ENCODE measurements around the gene DGUOK.
A peak's percentile ranks its signal among the peaks of the same experiment; 100 is the strongest.

Gene DGUOK

DNA sequence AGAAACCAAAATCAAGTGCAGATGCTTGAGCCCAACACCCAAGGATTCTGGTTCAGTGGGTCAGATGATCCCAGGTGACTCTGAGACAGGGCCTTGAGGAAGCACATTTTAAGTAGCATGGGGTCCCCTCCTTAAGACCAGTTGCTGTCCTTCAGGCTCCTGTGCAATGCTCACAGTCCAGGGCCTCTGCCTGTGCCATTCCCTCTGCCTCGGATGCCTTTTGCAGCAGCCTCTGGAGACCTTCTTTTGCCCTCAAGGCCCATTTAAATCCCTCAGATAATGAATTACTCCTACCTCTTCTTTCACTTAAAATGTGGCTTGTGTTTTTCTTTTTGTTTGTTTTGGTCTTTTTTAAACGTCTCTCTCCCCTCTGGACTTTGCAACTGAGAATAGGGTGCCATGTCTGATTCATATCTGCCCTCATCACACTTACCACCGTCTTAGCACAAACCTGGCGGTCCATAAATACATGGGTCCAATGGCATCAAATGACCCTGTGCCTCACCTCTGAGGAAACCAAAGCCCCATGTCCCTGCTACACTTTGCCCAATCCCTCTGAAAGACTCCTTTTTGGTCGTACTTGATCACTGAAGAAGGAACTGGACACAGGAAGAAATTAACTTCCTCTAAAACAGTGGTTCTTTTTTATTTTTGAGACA is 19.7 kb upstream of the DGUOK start:
- no peaks in the 10 kb centered on the region for H3K36me3 Mint-ChIP-seq (ENCODE audit: insufficient read depth)
- ATAC-seq (replicated peaks), result no peak

DNA sequence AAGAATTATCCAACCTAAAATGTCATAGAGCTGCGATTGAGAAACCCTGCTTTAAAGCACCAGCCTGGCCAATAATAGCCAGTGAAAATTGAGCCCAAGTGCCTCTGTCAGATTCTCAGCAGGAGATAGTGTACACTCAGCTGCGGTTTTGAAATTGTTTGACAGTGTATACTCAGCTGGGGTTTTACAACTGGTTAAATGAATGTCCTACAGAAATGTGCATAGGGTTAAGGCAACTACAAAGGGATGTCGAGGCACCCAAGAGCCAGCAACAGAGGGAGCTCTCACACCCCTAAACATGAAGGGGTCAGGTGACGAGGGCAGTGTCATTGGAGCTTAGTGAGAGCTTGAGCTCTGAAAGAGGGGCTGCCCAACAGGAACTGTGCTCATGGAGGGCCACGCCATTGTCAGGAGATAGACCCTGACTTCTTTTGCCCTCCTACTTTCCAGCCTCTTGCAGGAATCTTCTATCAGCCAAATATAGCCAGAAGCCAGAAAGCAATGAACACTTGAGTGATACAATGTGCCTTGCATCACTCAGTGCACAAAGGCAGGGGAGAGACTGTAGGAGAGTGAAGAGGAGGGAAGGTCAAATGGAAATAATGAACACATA is 18.7 kb upstream of the DGUOK start:
- no peak overlapping the region for H3K4me3 Mint-ChIP-seq
- DNase-seq (peak; percentile 25 to 40 (median 29)), ATAC-seq (replicated peaks) (peak; percentile 87)
- H3K4me1 Mint-ChIP-seq (ENCODE audit: low read depth in 2 of 2), result peaks cover 0 to 3% of the 10 kb centered on the region in 2 donors
- H3K36me3 Mint-ChIP-seq (ENCODE audit: insufficient read depth), result no peaks in the 10 kb centered on the region
- peaks cover 0 to 3% of the 10 kb centered on the region in 2 donors for H3K27me3 Mint-ChIP-seq
- H3K27ac Mint-ChIP-seq, result peak overlapping the region in 1 of 2 donors; percentile 46
- H3K9me3 Mint-ChIP-seq, result no peaks in the 10 kb centered on the region

More for the DNA sequence above, 19.7 kb upstream of the DGUOK start:
- peaks cover 7 to 12% of the 10 kb centered on the region in 2 donors for H3K27me3 Mint-ChIP-seq
- no peak overlapping the region for H3K4me3 Mint-ChIP-seq
- no peaks in the 10 kb centered on the region for H3K9me3 Mint-ChIP-seq
- H3K27ac Mint-ChIP-seq, result no peak overlapping the region
- no peak for DNase-seq
- H3K4me1 Mint-ChIP-seq (ENCODE audit: low read depth in 2 of 2), result peaks cover 0 to 3% of the 10 kb centered on the region in 2 donors

DNA sequence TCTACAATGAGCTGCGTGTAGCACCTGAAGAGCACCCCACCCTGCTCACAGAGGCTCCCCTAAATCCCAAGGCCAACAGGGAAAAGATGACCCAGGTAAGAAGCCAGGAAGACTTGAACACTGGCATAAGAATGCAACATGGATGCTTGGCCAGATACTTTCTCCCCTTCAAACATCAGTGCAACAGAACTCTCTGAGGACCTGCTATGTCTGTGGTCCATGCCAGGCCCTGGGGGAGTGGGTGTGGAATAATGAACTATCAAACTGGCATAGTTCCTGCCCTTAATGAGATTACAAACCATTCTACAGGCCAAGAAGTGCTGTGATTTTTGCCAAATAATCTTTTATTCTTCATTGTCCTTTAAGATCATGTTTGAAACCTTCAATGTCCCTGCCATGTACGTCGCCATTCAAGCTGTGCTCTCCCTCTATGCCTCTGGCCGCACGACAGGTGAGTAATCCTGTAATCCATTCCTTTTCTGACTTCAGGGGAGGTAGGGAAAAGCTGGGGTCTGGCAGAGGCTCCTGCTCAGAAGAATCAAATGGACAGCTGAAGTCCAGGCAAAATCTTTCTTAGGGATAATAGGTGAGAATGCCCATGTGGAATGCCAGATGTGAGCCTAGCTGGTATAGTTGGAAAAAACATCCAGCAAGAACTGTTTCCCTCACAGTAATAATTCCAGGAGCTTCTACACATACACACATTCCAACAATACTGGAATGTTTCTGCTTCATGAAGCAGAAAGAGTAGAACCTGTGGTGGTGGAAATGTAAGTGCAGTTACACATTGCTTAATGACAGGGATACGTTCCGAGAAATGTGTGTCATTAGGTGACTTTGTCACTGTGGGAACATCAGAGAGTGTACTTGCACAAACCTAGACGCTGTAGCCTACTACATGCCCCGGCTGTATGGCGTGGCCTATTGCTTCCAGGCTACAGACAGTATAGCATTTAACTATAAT is 17.7 kb upstream of the DGUOK start:
- H3K4me1 Mint-ChIP-seq (ENCODE audit: low read depth in 2 of 2), result peaks cover 0 to 3% of the 10 kb centered on the region in 2 donors

DNA sequence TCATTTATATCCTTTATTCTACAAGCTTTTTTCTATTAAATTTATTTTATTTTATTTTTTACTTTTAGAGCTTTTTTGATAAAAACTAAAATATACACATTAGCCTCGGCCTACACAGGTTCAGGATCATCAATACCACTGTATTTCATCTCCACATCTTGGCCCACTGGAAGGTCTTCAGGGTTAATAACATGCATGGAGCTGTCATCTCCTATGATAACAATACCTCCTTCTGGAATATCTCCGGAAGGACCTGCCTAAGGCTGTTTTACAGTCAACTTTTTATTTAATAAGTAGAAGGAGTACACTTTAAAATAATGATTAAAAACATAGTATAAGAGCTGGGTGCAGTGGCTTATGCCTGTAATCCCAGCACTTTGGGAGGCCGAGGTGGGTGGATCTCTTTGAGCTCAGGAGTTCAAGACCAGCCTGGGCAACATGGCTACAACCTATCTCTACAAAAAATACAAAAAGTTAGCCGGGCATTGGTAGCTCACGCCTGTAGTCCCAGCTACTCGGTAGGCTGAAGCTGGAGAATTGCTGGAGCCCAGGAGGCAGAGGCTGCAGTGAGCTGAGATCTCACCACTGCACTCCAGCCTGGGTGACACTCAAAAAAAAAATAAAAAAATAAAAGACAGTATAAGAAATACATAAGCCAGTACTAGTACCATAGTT is 15.7 kb upstream of the DGUOK start:
- DNase-seq, result no peak
- no peaks in the 10 kb centered on the region for H3K36me3 Mint-ChIP-seq (ENCODE audit: insufficient read depth)
- H3K4me1 Mint-ChIP-seq (ENCODE audit: low read depth in 2 of 2), result peaks cover 0 to 3% of the 10 kb centered on the region in 2 donors
- no peak for ATAC-seq (replicated peaks)
- H3K27ac Mint-ChIP-seq, result no peak overlapping the region
- no peak overlapping the region for H3K4me3 Mint-ChIP-seq
- H3K27me3 Mint-ChIP-seq, result peaks cover 0 to 10% of the 10 kb centered on the region in 2 donors
- H3K9me3 Mint-ChIP-seq, result no peaks in the 10 kb centered on the region

More for the DNA sequence above, 17.7 kb upstream of the DGUOK start:
- DNase-seq (no peak), ATAC-seq (replicated peaks) (no peak)
- Mint-ChIP-seq H3K4me3 (no peak overlapping the region), H3K27ac (peak overlapping the region in 1 of 2 donors; percentile 46), H3K27me3 (no peaks in the 10 kb centered on the region), H3K36me3 (ENCODE audit: insufficient read depth) (no peaks in the 10 kb centered on the region), H3K9me3 (no peaks in the 10 kb centered on the region)

DNA sequence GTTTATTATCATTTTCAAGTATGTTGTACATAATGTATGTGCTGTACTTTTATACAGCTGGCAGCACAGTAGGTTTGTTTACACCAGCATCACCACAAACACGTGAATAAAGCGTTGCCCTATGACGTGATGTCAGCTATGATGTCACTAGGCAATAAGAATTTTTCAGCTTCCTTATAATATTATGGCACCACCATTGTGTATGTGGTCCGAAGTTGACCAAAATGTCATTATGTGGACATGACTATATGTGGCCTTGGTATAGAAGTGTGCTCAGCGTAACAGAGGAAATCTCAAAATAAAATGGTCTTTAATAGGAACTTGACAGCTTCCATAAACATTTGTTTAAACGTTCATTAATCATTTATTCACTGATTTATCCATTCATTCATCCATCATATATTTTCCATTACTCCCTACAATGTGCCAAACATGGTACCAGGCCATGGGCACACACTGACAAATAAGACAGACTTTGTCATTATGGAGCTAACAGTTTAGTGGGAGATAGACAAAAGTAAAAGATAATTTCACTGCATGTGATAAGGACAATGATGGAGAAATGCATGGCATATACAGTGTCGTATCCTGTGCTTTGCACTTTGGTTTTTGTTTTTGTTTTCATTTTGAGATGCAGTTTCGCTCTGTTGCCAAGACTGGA is 15.0 kb upstream of the DGUOK start:
- H3K4me1 Mint-ChIP-seq (ENCODE audit: low read depth in 2 of 2), result peaks cover 0 to 3% of the 10 kb centered on the region in 2 donors
- H3K9me3 Mint-ChIP-seq, result no peaks in the 10 kb centered on the region
- H3K27me3 Mint-ChIP-seq, result peaks cover 0 to 13% of the 10 kb centered on the region in 2 donors
- H3K36me3 Mint-ChIP-seq (ENCODE audit: insufficient read depth), result no peaks in the 10 kb centered on the region
- no peak overlapping the region for H3K4me3 Mint-ChIP-seq
- ATAC-seq (replicated peaks), result no peak
- no peak for DNase-seq
- no peak overlapping the region for H3K27ac Mint-ChIP-seq

DNA sequence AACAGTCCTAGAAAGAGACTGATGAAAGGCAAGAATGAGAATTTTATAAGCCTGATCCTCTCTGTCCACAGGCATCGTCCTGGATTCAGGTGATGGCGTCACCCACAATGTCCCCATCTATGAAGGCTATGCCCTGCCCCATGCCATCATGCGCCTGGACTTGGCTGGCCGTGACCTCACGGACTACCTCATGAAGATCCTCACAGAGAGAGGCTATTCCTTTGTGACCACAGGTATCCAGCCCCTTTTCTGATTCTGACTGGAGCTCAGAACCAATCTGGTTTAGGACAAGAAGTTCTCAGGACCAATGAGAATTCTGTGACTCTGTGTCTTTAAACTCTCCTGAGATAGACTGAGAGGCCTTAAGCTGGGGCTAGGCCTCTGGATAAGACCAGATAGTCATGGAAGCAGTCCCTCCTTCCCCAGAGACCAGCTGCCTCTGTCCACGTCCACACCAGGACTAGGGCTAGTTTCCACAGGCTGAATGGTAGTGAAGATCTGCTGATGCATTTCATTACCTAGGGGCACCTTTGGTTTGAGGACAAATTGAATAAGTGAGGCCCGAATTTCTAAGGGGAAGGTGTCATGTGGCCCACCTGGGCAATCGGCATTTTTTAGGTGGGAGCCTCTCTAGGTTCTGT is 13.1 kb upstream of the DGUOK start:
- no peak overlapping the region for H3K27ac Mint-ChIP-seq
- no peaks in the 10 kb centered on the region for H3K9me3 Mint-ChIP-seq
- H3K27me3 Mint-ChIP-seq, result peaks cover 0 to 13% of the 10 kb centered on the region in 2 donors
- H3K4me3 Mint-ChIP-seq, result no peak overlapping the region
- ATAC-seq (replicated peaks) (no peak), DNase-seq (no peak)
- H3K4me1 Mint-ChIP-seq (ENCODE audit: low read depth in 2 of 2), result no peaks in the 10 kb centered on the region
- no peaks in the 10 kb centered on the region for H3K36me3 Mint-ChIP-seq (ENCODE audit: insufficient read depth)

DNA sequence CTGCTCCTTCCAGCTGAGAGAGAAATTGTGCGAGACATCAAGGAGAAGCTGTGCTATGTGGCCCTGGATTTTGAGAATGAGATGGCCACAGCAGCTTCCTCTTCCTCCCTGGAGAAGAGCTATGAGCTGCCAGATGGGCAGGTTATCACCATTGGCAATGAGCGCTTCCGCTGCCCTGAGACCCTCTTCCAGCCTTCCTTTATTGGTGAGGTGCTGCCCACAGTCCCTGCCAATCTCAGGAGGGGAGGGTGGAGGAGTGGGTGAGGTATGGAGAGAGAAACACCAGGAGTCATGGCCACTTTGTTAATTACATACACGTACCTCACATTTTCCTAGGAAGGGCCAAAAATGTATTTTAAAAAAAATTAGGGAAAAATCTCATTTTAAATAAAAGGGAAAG is 12.0 kb upstream of the DGUOK start:
- DNase-seq (no peak), ATAC-seq (replicated peaks) (no peak)
- no peaks in the 10 kb centered on the region for H3K4me1 Mint-ChIP-seq (ENCODE audit: low read depth in 2 of 2)
- no peaks in the 10 kb centered on the region for H3K9me3 Mint-ChIP-seq
- peaks cover 0 to 21% of the 10 kb centered on the region in 2 donors for H3K27me3 Mint-ChIP-seq
- H3K27ac Mint-ChIP-seq, result peak overlapping the region; percentile 13 to 51
- H3K4me3 Mint-ChIP-seq, result no peak overlapping the region
- no peaks in the 10 kb centered on the region for H3K36me3 Mint-ChIP-seq (ENCODE audit: insufficient read depth)

DNA sequence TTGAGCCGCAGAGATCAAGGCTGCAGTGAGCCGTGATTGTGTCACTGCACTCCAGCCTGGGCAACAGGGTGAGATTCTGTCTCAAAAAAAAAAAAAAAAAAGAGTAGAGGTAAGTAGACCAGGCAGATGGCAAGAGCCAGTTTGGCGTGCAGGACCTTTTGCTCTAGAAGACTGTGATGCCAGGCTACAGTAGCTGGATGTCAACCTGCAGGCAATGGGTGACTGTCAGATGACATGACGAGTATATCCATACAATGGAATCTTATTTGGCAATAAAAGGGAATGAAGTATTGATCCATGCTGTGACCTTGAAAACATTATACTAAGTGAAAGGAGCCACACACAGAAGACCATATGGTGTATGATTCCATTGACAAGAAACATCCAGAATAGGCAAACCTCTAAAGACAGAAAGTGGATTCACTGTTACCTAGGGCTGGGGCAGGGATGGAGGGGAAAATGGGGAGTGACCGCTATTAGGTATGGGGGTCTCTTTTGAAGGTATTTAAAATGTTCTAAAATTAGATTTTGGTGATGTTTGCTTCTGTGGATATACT is 11.2 kb upstream of the DGUOK start:
- H3K4me3 Mint-ChIP-seq, result no peak overlapping the region
- ATAC-seq (replicated peaks), result no peak

DNA sequence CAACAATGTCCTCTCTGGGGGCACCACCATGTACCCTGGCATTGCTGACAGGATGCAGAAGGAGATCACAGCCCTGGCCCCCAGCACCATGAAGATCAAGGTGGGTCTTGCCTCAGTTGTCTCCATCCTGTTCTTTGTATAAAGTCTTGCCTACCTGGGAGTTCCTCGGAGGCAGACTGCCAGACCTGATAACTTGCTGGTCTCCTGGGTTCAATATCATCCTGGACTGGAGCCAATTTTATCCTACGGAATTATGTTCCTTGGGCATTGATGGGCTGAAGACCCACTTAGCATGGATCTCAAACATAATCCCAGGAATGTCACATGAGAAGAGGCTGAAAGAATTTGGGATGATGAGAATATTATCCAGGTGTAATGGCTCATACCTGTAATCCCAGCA is 10.0 kb upstream of the DGUOK start:
- Mint-ChIP-seq H3K4me1 (ENCODE audit: low read depth in 2 of 2) (no peaks in the 10 kb centered on the region), H3K27ac (no peak overlapping the region)

More for the DNA sequence above, 11.2 kb upstream of the DGUOK start:
- Mint-ChIP-seq H3K27ac (peak overlapping the region in 1 of 2 donors; percentile 13), H3K36me3 (ENCODE audit: insufficient read depth) (no peaks in the 10 kb centered on the region), H3K4me1 (ENCODE audit: low read depth in 2 of 2) (no peaks in the 10 kb centered on the region), H3K9me3 (no peaks in the 10 kb centered on the region), H3K27me3 (peaks cover 0 to 22% of the 10 kb centered on the region in 2 donors)
- no peak for DNase-seq

DNA sequence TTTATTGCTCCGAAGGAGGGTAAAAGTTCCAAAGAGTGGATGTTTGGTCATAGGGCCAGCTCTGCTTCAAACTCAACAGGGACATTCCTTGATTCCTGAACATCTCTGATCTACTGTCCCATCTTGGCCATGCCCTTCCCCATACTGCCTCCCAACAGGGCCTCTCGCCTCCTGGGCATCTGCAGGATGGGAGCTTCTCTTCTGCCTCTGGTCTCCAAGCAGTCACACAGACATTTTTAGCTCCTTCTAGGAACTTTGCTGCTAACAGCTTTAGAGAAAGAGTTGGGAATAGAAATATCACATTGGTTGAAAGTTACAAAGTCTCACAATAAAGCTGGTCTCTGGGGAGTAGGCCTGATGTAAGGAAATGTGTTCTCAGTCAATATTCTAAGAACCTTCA is 9.4 kb upstream of the DGUOK start:
- Mint-ChIP-seq H3K9me3 (no peaks in the 10 kb centered on the region), H3K36me3 (ENCODE audit: insufficient read depth) (no peaks in the 10 kb centered on the region), H3K4me3 (no peak overlapping the region), H3K4me1 (ENCODE audit: low read depth in 2 of 2) (no peaks in the 10 kb centered on the region), H3K27me3 (peaks cover 0 to 22% of the 10 kb centered on the region in 2 donors), H3K27ac (no peak overlapping the region)
- ATAC-seq (replicated peaks) (no peak), DNase-seq (no peak)

More for the DNA sequence above, 10.0 kb upstream of the DGUOK start:
- Mint-ChIP-seq H3K27me3 (peaks cover 0 to 22% of the 10 kb centered on the region in 2 donors), H3K4me3 (no peak overlapping the region), H3K9me3 (no peaks in the 10 kb centered on the region), H3K36me3 (ENCODE audit: insufficient read depth) (no peaks in the 10 kb centered on the region)
- ATAC-seq (replicated peaks), result no peak
- DNase-seq, result no peak

DNA sequence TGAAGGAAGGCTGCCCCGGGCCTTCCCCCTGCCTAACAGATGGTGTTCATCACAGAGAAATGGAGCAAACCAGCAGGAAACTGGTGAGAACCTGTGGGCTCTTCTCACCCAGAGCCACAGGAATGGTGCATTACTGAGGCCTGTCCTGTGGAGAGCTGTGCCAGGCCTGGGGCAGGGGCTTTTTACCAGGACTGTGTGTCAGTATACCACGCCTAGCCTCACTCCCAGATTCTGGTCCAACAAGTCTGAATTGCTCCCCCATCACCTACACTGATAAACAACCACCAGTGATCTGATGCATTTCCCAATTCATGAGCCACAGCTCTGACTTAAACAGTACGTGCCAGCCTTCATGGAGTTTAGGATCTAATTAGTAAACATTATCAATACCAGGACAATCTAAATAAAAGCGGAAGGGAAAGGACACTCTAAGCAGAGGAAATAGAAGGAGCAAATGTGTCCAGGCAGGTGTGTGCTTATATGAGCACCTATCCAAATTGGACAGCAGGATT is 8.9 kb upstream of the DGUOK start:
- Mint-ChIP-seq H3K4me3 (no peak overlapping the region), H3K9me3 (no peaks in the 10 kb centered on the region), H3K4me1 (ENCODE audit: low read depth in 2 of 2) (no peaks in the 10 kb centered on the region), H3K36me3 (ENCODE audit: insufficient read depth) (no peaks in the 10 kb centered on the region), H3K27me3 (peaks cover 0 to 22% of the 10 kb centered on the region in 2 donors), H3K27ac (no peak overlapping the region)
- DNase-seq, result no peak
- ATAC-seq (replicated peaks), result no peak

DNA sequence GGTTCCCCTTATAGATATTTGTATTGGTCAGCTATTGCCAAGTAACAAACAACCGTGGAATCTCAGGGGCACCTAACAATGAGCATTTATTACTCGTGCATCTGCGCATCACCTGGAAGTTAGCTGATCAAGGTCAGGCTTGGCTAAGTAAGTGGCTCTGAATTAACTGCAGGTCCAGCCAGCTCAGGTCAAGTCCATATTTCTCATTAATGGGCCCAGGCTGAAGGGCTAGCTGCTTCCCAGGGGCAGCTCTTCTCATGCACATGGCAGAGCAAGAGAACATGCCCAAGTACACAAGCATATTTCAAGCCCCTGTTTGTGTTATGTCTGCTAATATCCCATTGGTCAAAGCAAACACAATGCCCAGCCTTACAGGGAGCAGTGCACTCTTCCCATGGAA is 7.8 kb upstream of the DGUOK start:
- H3K27ac Mint-ChIP-seq, result no peak overlapping the region
- no peaks in the 10 kb centered on the region for H3K9me3 Mint-ChIP-seq
- peaks cover 4% of the 10 kb centered on the region for H3K36me3 Mint-ChIP-seq (ENCODE audit: insufficient read depth)
- H3K27me3 Mint-ChIP-seq, result peaks cover 0 to 22% of the 10 kb centered on the region in 2 donors
- no peak overlapping the region for H3K4me3 Mint-ChIP-seq
- no peaks in the 10 kb centered on the region for H3K4me1 Mint-ChIP-seq (ENCODE audit: low read depth in 2 of 2)
- no peak for ATAC-seq (replicated peaks)
- no peak for DNase-seq

Data from effector memory CD8-positive, alpha-beta T cell (primary cell).